ENCODE results near the gene MALT1. TPM values are rescaled to one million over a fixed set of nuclear protein-coding genes. Genes with fewer than 3 reads are reported as not detected.

MALT1 gene
- total and polyA plus RNA-seq, 9 of the 15 experiments (the other 6 are each of a cell fraction or from before 2014, with no cell fraction given) = 0.14 to 1.6 (median 0.32) TPM

- no peak overlapping the region for H3K9ac ChIP-seq (ENCODE audit: insufficient read depth in 1 of 2, low read depth in 2 of 2, low read length in 2 of 2)
- no peaks in the 10 kb centered on the region for H3K36me3 ChIP-seq (ENCODE audit: control insufficient read depth, insufficient read depth, low read length)
- intact Hi-C loops (cut with micrococcal nuclease) = no loop called here
- in situ Hi-C loops (cut with MboI) = no loop called here
- ChIA-PET CTCF (ENCODE audit: low intra/inter-chr PET ratio) (no interaction called here), POLR2A (no interaction called here)
- TF ChIP-seq ZNF699 (CRISPR knock-in tag; IDR thresholded peaks at IDR 0.05; ENCODE audit: insufficient replicate concordance) (no peak), EP300 (IDR thresholded peaks at IDR 0.05; ENCODE audit: low read length) (no peak), SMARCB1 (IDR thresholded peaks at IDR 0.05; ENCODE audit: insufficient read length, low read depth) (no peak), NCOA2 (IDR thresholded peaks at IDR 0.05; ENCODE audit: partially characterized antibody in 2 of 2) (no peak), HMBOX1 (IDR thresholded peaks at IDR 0.05) (no peak), FOXJ2 (tag; IDR thresholded peaks at IDR 0.05) (no peak), BRD4 (IDR thresholded peaks at IDR 0.05) (no peak)
- TF ChIP-seq, protein P1, sequence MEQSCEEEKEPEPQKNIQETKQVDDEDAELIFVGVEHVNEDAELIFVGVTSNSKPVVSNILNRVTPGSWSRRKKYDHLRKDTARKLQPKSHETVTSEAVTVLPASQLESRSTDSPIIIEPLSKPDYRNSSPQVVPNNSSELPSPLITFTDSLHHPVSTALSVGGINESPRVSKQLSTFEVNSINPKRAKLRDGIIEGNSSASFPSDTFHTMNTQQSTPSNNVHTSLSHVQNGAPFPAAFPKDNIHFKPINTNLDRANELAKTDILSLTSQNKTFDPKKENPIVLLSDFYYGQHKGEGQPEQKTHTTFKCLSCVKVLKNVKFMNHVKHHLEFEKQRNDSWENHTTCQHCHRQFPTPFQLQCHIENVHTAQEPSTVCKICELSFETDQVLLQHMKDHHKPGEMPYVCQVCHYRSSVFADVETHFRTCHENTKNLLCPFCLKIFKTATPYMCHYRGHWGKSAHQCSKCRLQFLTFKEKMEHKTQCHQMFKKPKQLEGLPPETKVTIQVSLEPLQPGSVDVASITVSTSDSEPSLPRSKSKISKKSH (CRISPR knock-in tag; IDR thresholded peaks at IDR 0.05) = no peak
- no peaks in the 10 kb centered on the region for H4K20me1 ChIP-seq (replicated peaks; ENCODE audit: control insufficient read depth, insufficient read depth, low read length)
- no peak overlapping the region for H3K27ac ChIP-seq (ENCODE audit: extremely low read depth, low read depth, low read length)
- DNase-seq (ENCODE audit: extremely low read depth in 1 of 4, low spot score in 3 of 4) (no peak), ATAC-seq (no peak), FAIRE-seq (no peak)
- no TSS peak for BruUV-seq (replicated peaks)
- no peaks in the 10 kb centered on the region for H3K9me1 ChIP-seq (ENCODE audit: control insufficient read depth, insufficient read depth, low read length)
- H3K27me3 ChIP-seq (ENCODE audit: control insufficient read depth in 2 of 2, insufficient read depth in 2 of 2, low read length in 2 of 2) = no peaks in the 10 kb centered on the region; a peak in 2 of 5 replicates
- no peaks in the 10 kb centered on the region for H3K9me3 ChIP-seq (replicated peaks; ENCODE audit: control insufficient read depth, insufficient read depth, low read depth, low read length)
- no peak overlapping the region for H2AFZ ChIP-seq (ENCODE audit: low read depth, low read length)
- H3K4me2 ChIP-seq (ENCODE audit: insufficient read depth, low read length) = no peak overlapping the region
- H3K4me3 ChIP-seq = no peak overlapping the region
- 2% methylated on average over 6 of the region's 13 CpGs for WGBS (ENCODE audit: insufficient coverage, low coverage, missing lambda C conversion rate)
- H3K4me1 ChIP-seq (replicated peaks in 1 of 2; ENCODE audit: control insufficient read depth in 2 of 2, insufficient read depth in 2 of 2, low read length in 2 of 2) = no peaks in the 10 kb centered on the region
- no peaks in the 10 kb centered on the region for H3K79me2 ChIP-seq (ENCODE audit: control insufficient read depth, insufficient read depth, low read length)
Observed at GRCh38 chr18:58785171-58785805, 114.0 kb downstream of the MALT1 start.

All from K562 (cell line).